Activated T-cell treated with anti-CD3 and anti-CD28 coated beads, Interleukin-2, amount 50 U/mL, for 72 hours (primary cell): ENCODE results near the gene EMX1. TPM values are rescaled to one million over a fixed set of nuclear protein-coding genes. Genes with fewer than 3 reads are reported as not detected.

ENCODE experiments used
- ATAC-seq, 2 donors: fragments of 150-1000 bp; cut with Tn5 transposase; replicated peaks in 1 of 2; 2 replicates each; pipeline ENCODE4 v1.10.0; 2021; ENCODE audit warnings: moderate library complexity in 2 of 2, mild to moderate bottlenecking in 1 of 2
- DNase-seq, 2 donors: peaks; one replicate each; pipeline ENCODE4 v3.0.0; 2021 to 2022; ENCODE audit warnings: mixed read lengths in 1 of 2
- H3K27ac Mint-ChIP-seq: one replicate; pipeline ENCODE4 v1.8.0; 2022; ENCODE audit warnings: mild to moderate bottlenecking, moderate library complexity, mixed read lengths
- H3K27me3 Mint-ChIP-seq: one replicate; pipeline ENCODE4 v1.8.0; 2022; ENCODE audit warnings: low read depth, mixed read lengths
- H3K36me3 Mint-ChIP-seq, 2 donors: one replicate each; pipeline ENCODE4 v1.8.0; 2022; ENCODE audit warnings: mixed read lengths in 2 of 2, mild to moderate bottlenecking in 1 of 2; ENCODE audit not compliant: insufficient read depth in 2 of 2
- H3K4me1 Mint-ChIP-seq: one replicate; pipeline ENCODE4 v1.8.0; 2022; ENCODE audit warnings: low read depth, mixed read lengths
- H3K4me3 Mint-ChIP-seq, 2 donors: one replicate each; pipeline ENCODE4 v1.8.0; 2022; ENCODE audit warnings: mild to moderate bottlenecking in 2 of 2, mixed read lengths in 2 of 2, moderate library complexity in 2 of 2
- H3K9me3 Mint-ChIP-seq, 2 donors: one replicate each; pipeline ENCODE4 v1.8.0; 2022; ENCODE audit warnings: mixed read lengths in 2 of 2
- total RNA-seq, 2 donors: library from RNA; stranded (reverse); gene quantifications; one replicate each; pipeline ENCODE4 v1.2.3, GENCODE V29; 2022

EMX1 gene
- total RNA-seq, 2 donors from 2014 or later: 0.44 to 0.50 TPM

- Mint-ChIP-seq H3K27me3 (no peaks in the 10 kb centered on the region), H3K4me3 (no peak overlapping the region), H3K27ac (no peak overlapping the region), H3K4me1 (peaks cover 4% of the 10 kb centered on the region), H3K36me3 (no peaks in the 10 kb centered on the region), H3K9me3 (no peaks in the 10 kb centered on the region)
- ATAC-seq (no peak), DNase-seq (no peak)
Observed at GRCh38 chr2:72982781-72983499, 65.6 kb downstream of the EMX1 start.

GRCh38 chr2:72983500-72984161, 66.3 kb downstream of the EMX1 start:
- DNase-seq: no peak
- Mint-ChIP-seq H3K36me3 (no peaks in the 10 kb centered on the region), H3K27me3 (no peaks in the 10 kb centered on the region), H3K9me3 (no peaks in the 10 kb centered on the region), H3K4me3 (no peak overlapping the region), H3K27ac (no peak overlapping the region), H3K4me1 (peaks cover 4% of the 10 kb centered on the region)
- no peak for ATAC-seq

GRCh38 chr2:72984172-72984671, 66.9 kb downstream of the EMX1 start:
- Mint-ChIP-seq H3K36me3 (no peaks in the 10 kb centered on the region), H3K27me3 (no peaks in the 10 kb centered on the region), H3K4me3 (no peak overlapping the region), H3K27ac (no peak overlapping the region), H3K9me3 (no peaks in the 10 kb centered on the region), H3K4me1 (peaks cover 4% of the 10 kb centered on the region)
- DNase-seq (no peak), ATAC-seq (no peak)

Other genes starting within 250 kb of the EMX1 start
- gene EXOC6B, start 91.5 kb upstream of the EMX1 start, total RNA-seq: 10 to 100 TPM; 10.4 to 11.6 TPM
- gene SPR, start 30.1 kb upstream of the EMX1 start, total RNA-seq: 1 to 10 TPM in 1 of 2 donors, under 1 TPM in 1; 0.65 to 1.9 TPM
- gene SFXN5, start 154.2 kb downstream of the EMX1 start, total RNA-seq: 10 to 100 TPM in 1 of 2 donors, 1 to 10 TPM in 1; 9.1 to 10.1 TPM
- 1 to 10 TPM; 6.6 to 9.8 TPM for gene RAB11FIP5, start 195.4 kb downstream of the EMX1 start, total RNA-seq